KG1 (cell line): ENCODE measurements around the gene ZHX3.

Experiments
- DNase-seq: peaks from one replicate; lab custom pipeline; 2025; lab: John Stamatoyannopoulos, UW

ZHX3 gene

GRCh38 chr20:41151134-41151869, 166.2 kb downstream of the ZHX3 start:
- no peak for DNase-seq

GRCh38 chr20:41150664-41151063, 166.9 kb downstream of the ZHX3 start:
- peak; percentile 32 for DNase-seq

GRCh38 chr20:41148942-41149341, 168.6 kb downstream of the ZHX3 start:
- no peak for DNase-seq

GRCh38 chr20:41147767-41148191, 169.8 kb downstream of the ZHX3 start:
- no peak for DNase-seq

GRCh38 chr20:41145821-41146620, 171.5 kb downstream of the ZHX3 start:
- DNase-seq: no peak

- DNase-seq: no peak
These were observed 172.2 kb downstream of the ZHX3 start for GRCh38 chr20:41145317-41145716.

GRCh38 chr20:41143354-41143753, 174.2 kb downstream of the ZHX3 start:
- no peak for DNase-seq

- peak; percentile 41 for DNase-seq
These were observed 174.6 kb downstream of the ZHX3 start for GRCh38 chr20:41142919-41143318.

GRCh38 chr20:41142245-41142644, 175.3 kb downstream of the ZHX3 start:
- no peak for DNase-seq

- no peak for DNase-seq
These were observed 176.2 kb downstream of the ZHX3 start for GRCh38 chr20:41141153-41141815.

GRCh38 chr20:41140226-41141133, 177.1 kb downstream of the ZHX3 start:
- DNase-seq: no peak

- DNase-seq: no peak
These were observed 178.1 kb downstream of the ZHX3 start for GRCh38 chr20:41139227-41140093.

- peak; percentile 31 for DNase-seq
These were observed 178.9 kb downstream of the ZHX3 start for GRCh38 chr20:41138475-41139226.

GRCh38 chr20:41137614-41138474, 179.7 kb downstream of the ZHX3 start:
- DNase-seq: peak; percentile 77

GRCh38 chr20:41136680-41137613, 180.6 kb downstream of the ZHX3 start, which contains the start of gene PLCG1:
Gene PLCG1, plus strand, starts transcription at chr20:41137543. Its CDS starts 99 bp downstream, at chr20:41137642.
- peak; percentile 49 for DNase-seq

- no peak for DNase-seq
These were observed 181.4 kb downstream of the ZHX3 start for GRCh38 chr20:41135888-41136679.
